NCI-H69 (cell line): ENCODE results near the gene OCEL1.

Experiments used
- DNase-seq: peaks from one replicate; lab custom pipeline; 2025; lab: John Stamatoyannopoulos, UW

OCEL1 gene

DNA sequence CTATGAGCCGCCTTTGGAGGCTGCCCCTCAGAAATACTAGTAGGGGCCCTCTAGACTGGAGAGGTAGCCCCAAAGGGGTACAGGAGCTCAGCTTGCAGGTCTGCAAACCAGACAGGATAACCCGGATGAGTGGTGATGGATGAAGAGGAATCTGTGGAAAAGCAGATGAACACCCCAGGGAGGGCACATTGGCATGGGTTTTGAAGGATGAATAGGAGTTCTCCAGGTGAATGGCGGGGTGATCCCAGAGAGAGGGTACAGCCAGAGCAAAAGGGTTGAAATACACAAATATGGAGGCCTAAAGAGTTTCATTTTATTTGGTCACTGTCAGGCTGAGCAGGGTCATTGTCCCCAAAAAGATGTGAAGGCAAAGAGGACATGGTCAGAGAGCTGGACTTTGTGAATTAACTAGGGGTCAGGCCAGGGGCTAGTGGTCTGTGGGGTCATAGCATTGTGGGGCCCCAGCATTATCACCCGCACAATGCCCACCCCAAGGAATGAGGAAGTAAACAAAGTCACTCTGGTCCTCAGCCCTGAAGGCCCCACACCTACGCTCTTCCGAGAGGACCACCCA is 14.9 kb downstream of the OCEL1 start:
- no peak for DNase-seq

DNA sequence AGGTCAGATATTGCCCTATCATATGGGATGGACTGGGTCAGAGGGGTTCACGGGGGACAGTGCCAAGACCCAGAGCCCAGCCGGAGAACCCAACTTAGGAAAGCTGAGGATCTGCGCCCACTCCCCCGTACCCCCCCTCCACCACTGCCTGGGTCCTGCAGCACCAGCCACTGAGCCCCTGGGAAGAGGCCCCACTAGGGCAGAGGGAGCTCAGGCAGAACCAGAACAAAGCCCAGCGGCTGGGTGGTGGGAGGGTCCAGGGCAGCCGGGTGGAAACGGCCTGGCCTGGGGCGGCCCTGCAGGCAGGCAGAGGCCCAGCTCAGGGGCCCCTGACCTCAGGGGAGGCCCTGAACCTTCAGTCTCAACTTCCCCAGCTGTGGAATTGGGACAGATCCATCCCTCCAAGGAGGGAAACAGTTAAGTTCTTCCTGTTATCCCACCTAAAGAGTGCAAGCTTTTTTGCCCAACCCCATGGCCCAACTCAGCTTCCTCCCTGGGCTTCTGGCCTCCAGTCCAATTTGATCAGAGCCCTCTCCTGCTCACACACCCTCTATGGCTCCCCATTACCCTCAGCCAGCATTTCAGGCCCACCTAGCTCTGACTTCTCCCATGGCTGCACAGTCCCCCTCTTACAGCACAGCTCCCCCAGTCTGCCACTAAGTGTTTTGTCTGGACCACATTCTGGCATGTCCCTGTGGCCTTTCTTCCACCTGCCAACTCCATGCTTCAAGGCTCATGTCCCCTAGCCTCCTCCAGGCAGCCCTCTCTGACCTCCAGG is 16.6 kb downstream of the OCEL1 start:
- DNase-seq, result no peak

- no peak for DNase-seq
These were observed 17.3 kb downstream of the OCEL1 start for GRCh38 chr19:17243211-17243829.

GRCh38 chr19:17243830-17244617 is 18.0 kb downstream of the OCEL1 start:
- no peak for DNase-seq

- peak; percentile 58 for DNase-seq
These were observed 18.9 kb downstream of the OCEL1 start for GRCh38 chr19:17244618-17245534.

GRCh38 chr19:17245535-17245984 is 19.5 kb downstream of the OCEL1 start, which contains the start of gene NR2F6:
Gene NR2F6, minus strand, starts transcription at chr19:17245919. Its CDS starts 699 bp downstream, at chr19:17245220.
- DNase-seq, result no peak

DNA sequence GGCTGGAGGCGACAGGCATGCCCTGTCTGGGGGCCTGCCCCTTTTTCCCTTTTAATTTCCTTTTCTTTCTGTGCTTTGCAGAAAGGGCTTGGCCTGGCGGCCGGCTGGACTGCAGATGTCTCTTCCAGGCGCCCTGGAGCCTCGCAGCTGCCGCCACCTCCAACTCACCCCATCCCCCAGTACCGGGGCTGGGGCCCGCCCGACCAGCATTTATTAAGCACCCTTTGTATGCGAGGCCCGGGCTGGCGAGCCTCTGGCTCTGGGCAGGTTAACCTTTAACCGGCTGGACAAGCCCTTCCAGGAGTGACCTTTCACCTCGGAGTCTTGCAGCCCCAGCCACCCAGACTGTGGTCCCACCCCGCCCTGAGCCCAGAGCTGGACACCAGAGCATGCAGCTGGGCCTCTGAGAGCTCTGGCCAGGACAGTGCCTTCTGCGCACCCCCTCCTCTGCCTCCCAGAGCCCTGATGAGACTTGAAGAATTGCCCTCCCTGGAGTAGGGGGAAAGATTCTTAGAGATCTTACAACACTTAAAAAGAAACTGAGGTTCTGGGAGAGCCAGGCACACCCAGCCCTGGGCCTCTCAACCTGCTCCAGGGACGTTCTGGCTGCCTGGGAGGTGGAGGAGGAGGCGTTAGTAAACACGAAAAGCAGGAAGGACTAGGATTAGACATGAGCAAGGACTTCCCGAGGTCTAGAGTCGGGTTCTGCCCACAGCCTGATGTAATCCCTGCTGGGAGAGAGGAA is 20.8 kb downstream of the OCEL1 start:
- DNase-seq, result peak; percentile 83

- peak; percentile 69 for DNase-seq
These were observed 22.2 kb downstream of the OCEL1 start for GRCh38 chr19:17248011-17248776.

- no peak for DNase-seq
These were observed 24.0 kb downstream of the OCEL1 start for GRCh38 chr19:17249887-17250548.

DNA sequence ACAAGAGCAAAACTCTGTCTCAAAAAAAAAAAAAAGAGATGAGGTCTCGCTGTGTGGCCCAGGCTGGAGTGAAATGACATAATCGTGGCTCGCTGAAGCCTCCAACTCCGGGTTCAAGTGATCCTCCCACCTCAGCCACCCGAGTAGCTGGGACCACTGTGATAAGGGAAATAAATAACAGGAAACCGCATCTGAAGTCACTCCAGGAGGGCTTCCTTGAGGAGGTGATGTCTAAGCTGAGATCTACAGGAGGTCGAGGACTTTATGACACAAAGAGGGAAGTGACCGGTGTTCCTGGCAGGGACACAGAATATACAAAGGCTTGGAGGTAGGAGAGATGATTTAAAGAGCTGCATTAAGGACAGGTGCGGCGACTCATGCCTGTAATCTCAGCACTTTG is 28.6 kb downstream of the OCEL1 start:
- DNase-seq, result no peak

DNA sequence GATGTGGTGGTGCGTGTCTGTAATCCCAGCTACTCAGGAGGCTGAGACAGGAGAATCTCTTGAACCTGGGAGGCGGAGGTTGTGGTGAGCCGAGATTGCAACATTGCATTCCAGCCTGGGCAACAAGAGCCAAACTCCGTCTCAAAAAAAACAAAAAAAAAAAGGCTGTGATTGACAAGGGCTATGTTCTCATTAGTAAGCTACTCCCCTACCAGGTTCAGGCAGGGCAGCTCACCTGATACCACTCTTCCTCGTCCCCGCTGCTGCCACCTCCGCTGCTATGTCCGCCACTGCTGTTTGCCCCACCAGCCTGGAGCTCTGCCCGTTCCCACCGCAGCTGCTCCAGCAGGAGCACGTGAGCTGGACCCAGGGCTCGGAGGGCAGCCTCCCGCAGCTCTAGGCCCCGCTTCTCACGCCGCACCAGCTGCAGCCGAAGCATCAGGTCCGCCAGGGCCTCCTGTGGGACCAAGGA is 29.2 kb downstream of the OCEL1 start:
- peak; percentile 53 for DNase-seq

DNA sequence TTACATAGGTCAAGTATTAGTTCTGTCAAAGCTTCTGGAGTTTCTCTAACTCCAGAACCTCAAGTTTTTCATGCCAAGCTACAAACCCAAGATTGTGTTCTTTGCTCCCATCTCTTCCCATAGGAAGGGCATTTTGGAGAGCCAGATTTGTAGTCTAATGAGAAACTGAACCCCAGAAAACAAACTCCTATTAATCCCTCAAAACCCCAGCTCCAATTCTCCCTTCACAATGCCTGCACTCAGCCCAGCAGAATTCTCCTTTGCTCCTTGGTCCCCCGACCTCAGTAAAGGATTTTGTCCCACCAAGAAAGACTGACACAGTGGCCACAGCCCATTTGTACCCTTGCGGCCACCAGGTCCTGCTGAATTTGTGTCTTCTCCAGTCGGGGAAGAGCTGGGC is 30.1 kb downstream of the OCEL1 start:
- no peak for DNase-seq

GRCh38 chr19:17259118-17259780 is 33.2 kb downstream of the OCEL1 start:
- DNase-seq, result no peak

DNA sequence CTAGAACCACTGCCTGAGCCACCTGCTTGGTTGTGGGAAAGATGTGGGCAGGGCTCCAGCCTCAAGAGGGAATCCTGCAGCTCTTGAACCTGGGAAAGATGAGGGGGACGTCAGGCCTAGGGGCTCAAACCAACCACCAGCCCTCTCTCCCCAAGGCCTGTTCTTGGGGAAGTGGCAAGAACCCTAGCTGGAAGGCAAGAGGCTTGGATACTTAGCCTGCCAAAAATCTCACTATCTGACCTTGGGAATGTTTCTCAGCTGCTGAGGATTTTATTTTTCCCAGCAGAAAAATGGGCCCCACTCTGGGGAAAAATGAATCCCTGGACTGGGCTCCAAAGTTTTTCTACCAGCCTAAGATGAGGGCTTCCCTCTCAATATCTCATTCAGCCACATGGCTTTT is 33.9 kb downstream of the OCEL1 start:
- no peak for DNase-seq

DNA sequence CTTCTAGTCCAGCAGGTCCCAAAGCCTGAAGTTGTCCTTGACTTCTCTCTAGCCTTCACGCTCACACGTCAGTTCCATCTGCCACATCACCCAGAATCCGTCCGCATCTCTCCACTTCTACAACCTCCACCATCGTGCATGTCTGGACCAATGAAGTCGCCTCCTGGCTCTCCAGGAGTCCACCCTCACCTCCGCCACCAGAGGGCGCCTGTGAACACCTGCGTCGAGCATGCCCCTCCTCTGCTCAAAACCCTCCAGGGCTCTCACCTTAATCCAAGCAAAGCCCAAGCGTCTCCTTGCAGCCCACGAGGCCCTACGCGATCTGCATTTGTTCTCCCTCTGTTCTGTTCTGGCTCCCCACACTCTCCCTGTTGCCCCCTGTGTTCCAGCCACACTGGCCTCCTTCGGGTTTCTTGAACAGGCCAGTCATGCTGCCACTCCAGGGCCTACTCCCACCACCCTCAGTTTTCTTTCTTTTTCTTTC is 34.9 kb downstream of the OCEL1 start:
- peak; percentile 92 for DNase-seq

DNA sequence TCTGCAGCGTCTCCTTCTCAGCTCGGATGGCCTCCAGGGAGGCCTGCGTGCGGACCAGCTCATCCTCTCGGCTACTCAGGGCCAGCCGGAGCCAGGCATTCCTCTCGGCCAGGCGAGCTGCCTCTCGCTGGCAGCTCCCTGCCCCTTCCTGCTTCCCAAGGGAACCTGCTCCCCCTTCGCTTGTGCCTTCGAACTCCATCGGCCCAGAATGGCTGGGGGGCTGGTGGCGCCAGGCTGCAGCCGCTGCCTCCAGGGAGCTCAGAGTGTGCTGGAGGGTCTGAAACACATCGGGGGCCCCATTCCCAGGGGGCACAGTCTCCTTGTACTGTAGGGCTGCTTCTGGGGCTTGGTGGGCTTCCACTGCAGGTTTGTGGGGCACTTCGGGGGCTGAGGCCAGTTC is 36.5 kb downstream of the OCEL1 start:
- no peak for DNase-seq

- no peak for DNase-seq
These were observed 38.0 kb downstream of the OCEL1 start for GRCh38 chr19:17263712-17264640.
